HG03558 (cell line): ENCODE data around the gene SIVA1.

Source experiments
- ATAC-seq: cut with Tn5 transposase; IDR thresholded peaks from one replicate; pipeline ENCODE4 v1.9.1; 2021; ENCODE audit warnings: moderate number of reproducible peaks; ENCODE audit not compliant: unreplicated experiment; ENCODE audit errors: extremely low read depth

Gene SIVA1

GRCh38 chr14:104792945-104793702, 40.2 kb downstream of the SIVA1 start:
- no peak for ATAC-seq

DNA sequence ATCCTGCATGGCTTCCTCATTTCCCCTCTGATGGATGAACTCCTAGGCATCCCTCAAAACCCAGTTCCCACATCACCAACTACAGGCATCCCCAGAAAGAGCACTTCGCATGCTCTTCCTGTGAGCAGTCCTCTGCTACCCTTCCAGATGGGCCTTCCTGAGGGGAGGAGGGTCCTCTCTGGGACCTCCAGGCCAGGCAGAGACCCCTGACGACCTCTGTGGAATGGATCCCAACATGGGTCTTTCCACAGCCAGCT, 40.7 kb downstream of the SIVA1 start:
- no peak for ATAC-seq

DNA sequence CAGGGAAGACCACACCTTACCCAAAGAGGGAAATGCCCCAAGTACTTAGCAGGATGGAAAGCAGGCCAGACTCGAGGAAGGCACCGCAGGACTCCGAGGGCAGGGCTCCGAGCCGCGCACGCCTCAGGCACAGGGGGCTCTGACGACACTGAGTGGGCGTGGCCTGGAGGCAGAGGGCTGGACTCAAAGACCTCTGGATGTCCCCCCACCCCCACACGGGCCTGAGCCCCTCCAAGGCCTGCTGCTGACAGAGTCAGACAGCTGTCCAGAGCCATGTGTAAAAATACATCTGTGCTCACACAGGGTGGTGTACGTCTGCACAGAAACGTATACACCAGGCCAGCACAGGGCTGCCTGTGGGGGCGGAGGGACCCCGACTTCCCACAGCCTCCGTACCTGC, 41.2 kb downstream of the SIVA1 start:
- ATAC-seq: no peak

DNA sequence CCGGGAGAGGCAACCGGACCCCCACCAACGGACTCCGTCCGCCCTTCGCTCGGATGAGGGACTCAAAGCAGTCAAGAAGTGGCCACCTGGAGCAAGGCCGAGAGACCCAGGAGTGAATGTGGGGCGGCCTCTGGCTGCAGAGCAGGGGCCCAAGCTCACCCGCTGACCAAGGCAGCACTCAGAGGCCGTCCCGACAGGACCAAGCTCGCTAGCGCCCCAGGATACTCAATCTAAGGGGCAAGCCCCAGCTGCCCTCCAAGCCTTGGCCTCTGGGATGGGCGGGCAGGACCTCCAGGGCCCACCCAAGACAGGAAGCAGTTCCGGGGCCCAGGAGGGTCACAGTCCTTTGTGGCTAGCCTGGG, 41.7 kb downstream of the SIVA1 start:
- no peak for ATAC-seq

GRCh38 chr14:104794993-104795780, 42.2 kb downstream of the SIVA1 start, which contains the start of gene AKT1:
AKT1 (minus strand) TSS chr14:104795748; CDS start chr14:104792643, 3,105 bp downstream.
- no peak for ATAC-seq

DNA sequence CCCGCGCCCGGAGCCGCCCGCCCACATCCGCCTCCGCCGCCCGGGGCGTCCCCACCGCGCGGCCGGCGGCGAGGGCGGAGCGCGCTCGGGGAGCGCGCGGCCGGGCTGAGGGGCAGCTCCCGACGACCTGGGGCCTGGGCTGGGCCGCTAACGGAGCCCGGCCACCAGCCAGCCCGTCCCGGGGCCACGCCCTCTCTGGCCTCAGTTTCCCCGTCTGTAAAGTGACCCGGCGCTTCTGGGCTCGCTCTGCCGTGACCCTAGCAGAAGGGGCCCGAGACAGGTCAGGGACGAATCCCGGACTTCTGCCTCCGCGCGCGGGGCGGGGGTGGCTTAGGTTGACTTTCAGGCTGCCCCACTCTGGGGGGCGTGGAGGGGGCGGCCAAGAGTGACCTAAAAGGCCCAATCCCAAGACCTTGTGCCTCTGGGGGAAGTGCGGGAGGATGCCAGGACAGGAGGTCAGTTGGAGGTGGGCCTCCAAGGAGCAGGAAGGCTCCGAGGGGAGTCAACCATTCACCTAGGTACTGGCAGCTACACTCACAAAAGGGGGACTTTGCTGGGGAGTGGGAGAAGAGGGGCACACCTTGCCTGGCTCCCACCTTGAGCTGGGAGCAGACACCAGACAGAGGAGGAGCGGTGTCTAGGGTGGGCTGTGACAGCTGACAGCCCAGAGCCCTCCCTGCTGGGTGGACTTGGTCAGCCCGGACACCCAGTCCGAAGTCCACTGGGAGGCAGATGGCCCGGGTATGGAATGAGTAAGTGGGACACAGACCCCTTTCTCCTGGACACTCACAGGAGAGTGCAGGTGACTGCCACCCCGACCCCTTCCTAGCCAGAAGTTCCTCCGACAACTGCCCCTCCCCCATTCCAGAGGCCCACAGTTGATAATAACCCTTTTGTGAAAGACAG, 43.1 kb downstream of the SIVA1 start:
- ATAC-seq: no peak

GRCh38 chr14:104796687-104797081, 43.7 kb downstream of the SIVA1 start:
- no peak for ATAC-seq

- ATAC-seq: no peak
Measured at GRCh38 chr14:104797115-104798044, 44.4 kb downstream of the SIVA1 start.

DNA sequence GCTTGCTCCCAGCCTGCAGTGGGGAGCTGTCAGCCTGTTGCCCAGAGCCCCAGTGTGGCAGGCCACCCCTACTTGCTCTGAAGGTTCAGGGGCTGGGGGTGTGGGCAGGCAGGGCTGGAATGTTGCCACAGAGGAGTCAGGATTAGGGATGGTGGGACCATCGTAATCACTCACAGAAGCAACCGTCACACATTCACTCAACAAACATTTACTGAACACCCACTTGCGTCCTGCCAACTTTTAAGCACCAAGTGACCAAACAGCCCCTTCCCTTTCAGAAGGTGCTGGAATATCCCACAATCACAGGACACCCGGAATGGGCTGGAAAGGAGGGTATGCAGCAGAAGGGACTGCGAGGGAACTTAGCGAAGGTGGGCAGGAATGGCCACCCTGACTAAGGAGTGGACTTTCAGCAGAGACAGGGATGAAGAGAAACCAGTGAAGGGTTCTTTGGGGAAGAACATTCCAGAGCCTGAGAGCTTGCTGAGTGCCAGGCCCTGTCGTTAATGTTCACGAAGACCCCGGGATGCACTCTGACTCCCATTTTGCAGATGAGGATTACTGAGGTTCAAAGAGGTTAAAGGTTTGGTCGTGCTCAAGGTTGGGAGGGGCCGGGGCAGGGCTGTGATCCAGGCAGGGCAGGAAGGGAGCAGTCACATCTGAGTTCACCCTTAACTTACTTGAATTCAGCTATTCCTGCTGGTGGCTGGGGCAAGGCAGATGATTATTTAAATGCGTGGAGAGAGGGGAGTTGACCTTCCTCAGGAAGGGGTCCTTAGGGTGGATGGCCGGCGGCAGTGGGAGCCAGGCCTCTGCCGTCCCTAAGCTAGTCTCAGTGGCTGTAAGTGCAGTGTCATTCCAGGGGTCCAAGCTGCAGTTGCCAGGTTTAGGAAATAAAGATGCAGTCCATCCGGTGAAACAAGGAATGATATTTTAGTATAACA, 45.6 kb downstream of the SIVA1 start:
- ATAC-seq: no peak

DNA sequence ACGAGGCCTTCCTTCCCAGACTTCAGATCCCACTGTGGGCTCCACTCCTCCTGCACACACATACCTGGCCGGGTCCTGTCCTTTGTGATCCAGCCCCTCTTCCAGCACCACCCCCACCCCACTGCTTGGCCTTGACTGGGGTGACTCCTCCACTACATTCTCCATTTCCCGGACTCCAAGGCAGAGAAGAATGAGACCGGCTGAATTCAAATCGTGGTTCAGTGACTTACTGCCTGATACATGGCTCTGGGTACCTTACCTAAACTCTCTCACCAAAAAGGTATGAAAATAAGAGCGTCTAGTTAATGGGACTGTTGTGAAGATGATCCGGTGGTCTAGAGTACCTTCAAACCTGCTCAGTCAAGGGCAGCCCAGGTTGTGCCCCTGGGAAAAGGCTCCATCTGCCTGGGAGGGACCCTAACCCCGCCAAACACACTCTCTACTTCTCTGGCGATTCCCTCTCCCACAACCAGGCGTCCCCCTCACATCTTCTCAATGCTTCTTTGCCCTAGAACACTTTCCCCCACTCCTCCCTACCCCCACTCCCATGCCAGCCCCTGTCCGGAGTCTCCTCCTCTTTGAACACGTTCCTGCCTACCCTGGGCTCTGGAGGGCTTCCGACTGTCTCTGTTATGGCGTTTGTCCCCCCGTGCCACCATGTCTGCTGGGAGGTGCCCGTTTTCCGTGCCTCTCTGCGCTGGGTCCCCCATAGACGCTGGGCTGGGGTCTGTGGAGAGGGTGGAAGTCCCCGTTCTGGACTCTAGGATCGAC, 46.5 kb downstream of the SIVA1 start:
- ATAC-seq: no peak

- no peak for ATAC-seq
Measured at GRCh38 chr14:104800015-104800770, 47.2 kb downstream of the SIVA1 start.

DNA sequence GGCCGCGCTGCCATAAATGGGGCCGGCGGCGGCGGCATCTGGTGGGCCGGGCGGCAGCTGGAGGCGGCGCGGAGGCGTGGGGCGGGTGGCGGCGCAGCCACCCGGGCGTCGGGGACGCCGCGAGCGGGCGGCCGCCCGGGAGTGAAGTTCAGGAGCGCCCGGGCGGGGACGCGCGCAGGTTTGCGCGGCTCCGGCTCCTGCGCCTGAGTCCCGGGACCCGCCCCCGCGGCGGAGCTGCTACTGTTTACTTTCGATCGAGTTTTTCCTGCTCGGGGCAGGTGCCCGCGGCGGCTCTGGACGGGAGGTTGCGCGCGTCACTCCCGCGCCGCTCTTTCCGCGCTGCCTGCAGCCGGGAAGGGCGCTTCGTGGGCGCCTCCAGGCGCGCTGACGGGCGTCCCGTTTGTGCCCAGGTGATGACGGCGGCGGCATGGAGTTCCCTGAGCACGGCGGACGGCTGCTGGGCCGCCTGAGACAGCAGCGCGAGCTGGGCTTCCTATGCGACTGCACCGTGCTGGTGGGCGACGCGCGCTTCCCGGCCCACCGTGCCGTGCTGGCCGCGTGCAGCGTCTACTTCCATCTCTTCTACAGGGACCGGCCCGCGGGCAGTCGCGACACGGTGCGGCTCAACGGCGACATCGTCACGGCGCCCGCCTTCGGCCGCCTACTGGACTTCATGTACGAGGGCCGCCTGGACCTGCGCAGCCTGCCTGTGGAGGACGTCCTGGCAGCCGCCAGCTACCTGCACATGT, 48.0 kb downstream of the SIVA1 start, which contains the start of gene ZBTB42:
Gene ZBTB42 (plus strand): TSS at position 331 of the 749 bp plus-strand sequence. CDS start 97 bp downstream, at position 428.
- no peak for ATAC-seq

GRCh38 chr14:104801520-104802393, 48.8 kb downstream of the SIVA1 start:
- ATAC-seq: no peak

DNA sequence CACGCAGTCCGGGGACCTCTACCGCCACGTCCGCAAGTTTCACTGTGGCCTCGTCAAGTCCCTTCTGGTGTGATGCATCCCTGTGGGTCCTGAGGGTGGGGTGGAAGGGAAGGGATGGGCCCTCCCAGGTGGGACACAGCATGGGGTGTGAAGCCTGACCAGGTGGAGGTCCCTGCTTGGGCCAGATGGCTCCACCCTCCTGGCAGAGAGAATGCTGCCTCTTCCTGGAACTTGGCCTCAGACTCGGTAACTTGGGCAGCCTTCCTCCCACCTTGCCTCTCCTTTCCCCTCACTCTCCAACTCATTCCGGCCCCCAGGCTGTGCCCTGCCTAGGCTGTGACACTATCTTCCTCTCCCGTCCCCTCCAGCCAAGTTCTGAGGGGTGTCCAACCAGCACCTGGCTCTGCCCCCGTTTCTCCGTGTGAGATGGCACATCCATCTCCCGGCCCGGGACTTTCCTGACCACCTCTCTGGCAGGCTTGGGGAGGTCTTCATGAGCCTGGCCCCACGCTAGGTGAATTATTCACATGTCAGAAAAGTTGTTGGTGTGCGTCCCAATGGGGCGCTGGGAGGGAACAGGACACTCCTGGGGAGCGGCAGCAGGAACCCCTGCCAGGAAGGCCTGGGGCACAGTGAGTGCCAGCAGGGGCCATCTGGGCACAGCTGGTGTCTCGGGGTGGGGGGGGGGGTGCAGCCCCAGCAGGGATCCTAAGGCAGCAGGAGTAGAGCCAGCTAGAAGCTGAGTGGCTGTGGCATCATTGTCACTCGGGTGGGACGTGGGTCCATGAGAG, 49.6 kb downstream of the SIVA1 start:
- ATAC-seq: no peak
